ENCODE data around the gene FER.
"Not testable (repeated sequence)": the region's sequence is repeated elsewhere in the genome, so short reads cannot be mapped to it uniquely, and the experiment has no call there.

Gene FER

GRCh38 chr5:108898707-108899106, 151.0 kb downstream of the FER start:
- no peak overlapping the region for H3K4me3 ChIP-seq (ENCODE audit: low read depth, low read length)
- TF ChIP-seq CTCF (IDR thresholded peaks at IDR 0.05; ENCODE audit: low read depth, low read length) = no peak
- no peak for DNase-seq (ENCODE audit: low read depth, low spot score)
- in situ Hi-C loops (cut with HindIII; ENCODE audit: low sequenced_read_pairs) = no loop called here

DNA sequence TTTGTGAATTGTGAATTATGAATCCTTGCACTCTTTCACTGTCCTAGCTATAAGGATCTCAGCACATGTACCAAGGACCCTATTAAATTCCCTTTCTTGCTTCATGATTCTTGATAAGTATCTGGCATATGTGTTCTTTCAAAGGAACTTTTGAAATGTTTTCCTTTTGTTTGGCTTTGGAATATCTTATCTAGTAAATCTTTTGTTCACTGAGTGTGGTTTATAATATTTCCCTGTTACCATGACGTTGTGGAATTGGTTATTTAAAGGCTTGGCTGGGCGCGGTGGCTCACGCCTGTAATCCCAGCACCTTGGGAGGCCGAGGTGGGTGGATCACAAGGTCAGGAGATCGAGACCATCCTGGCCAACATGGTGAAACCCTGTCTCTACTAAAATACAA, 151.5 kb downstream of the FER start:
- H3K4me3 ChIP-seq (ENCODE audit: low read depth, low read length); in situ Hi-C loops (cut with HindIII; ENCODE audit: low sequenced_read_pairs): not testable (repeated sequence)
- peak; percentile 22 for DNase-seq (ENCODE audit: low read depth, low spot score)

- DNase-seq (ENCODE audit: low read depth, low spot score) = peak; percentile 19
- in situ Hi-C loops (cut with HindIII; ENCODE audit: low sequenced_read_pairs) = no loop called here
- no peak for TF ChIP-seq CTCF (IDR thresholded peaks at IDR 0.05; ENCODE audit: low read depth, low read length)
- no peak overlapping the region for H3K4me3 ChIP-seq (ENCODE audit: low read depth, low read length)
Measured at GRCh38 chr5:108900668-108901067, 153.0 kb downstream of the FER start.

DNA sequence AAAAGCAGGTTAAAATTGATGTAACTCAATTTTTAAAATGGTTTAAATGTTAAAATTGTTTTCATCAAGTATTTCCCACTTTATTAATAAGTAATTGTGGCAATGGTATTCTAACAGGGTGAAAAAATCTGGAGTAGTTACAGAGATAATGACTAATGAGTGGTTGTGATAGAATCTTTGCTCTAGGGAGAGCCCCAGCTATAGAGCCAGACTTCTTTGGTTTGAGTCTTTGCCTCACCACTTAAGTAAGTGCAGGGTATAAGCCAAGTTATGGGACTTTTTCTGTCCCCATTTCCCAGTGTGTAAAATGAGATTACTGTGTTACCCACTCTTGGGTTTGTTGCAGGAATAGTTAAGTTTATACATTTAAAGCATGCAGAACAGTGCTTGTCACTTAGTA, 158.1 kb downstream of the FER start:
- no peak for DNase-seq (ENCODE audit: low read depth, low spot score)
- TF ChIP-seq CTCF (IDR thresholded peaks at IDR 0.05; ENCODE audit: low read depth, low read length) = no peak
- no peak overlapping the region for H3K4me3 ChIP-seq (ENCODE audit: low read depth, low read length)
- in situ Hi-C loops (cut with HindIII; ENCODE audit: low sequenced_read_pairs) = no loop called here

- no peak for TF ChIP-seq CTCF (IDR thresholded peaks at IDR 0.05; ENCODE audit: low read depth, low read length)
- DNase-seq (ENCODE audit: low read depth, low spot score) = no peak
- in situ Hi-C loops (cut with HindIII; ENCODE audit: low sequenced_read_pairs) = no loop called here
Measured at GRCh38 chr5:108910627-108911026, 162.9 kb downstream of the FER start.

DNA sequence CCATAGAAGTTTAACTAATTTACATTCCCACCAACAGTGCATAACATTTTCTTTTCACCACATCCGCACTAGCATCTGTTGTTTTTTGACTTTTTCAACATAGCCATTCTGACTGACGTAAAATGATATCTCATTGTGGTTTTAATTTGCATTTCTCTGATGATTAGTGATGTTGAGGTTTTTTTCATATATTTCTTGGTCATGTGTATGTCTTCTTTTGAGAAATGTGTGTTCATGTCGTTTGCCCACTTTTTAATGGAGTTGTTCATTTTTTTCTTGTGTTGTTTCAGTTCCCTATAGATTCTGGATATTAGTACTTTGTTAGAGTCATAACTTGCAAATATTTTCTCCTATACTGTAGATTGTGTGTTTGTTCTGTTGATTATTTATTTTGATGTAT, 163.4 kb downstream of the FER start:
- DNase-seq (ENCODE audit: low read depth, low spot score) = no peak
- no peak overlapping the region for H3K4me3 ChIP-seq (ENCODE audit: low read depth, low read length)
- in situ Hi-C loops (cut with HindIII; ENCODE audit: low sequenced_read_pairs) = no loop called here
- TF ChIP-seq CTCF (IDR thresholded peaks at IDR 0.05; ENCODE audit: low read depth, low read length) = no peak

More at GRCh38 chr5:108910627-108911026, 162.9 kb downstream of the FER start:
- no peak overlapping the region for H3K4me3 ChIP-seq (ENCODE audit: low read depth, low read length)

- in situ Hi-C loops (cut with HindIII; ENCODE audit: low sequenced_read_pairs) = no loop called here
- no peak overlapping the region for H3K4me3 ChIP-seq (ENCODE audit: low read depth, low read length)
- DNase-seq (ENCODE audit: low read depth, low spot score) = no peak
- TF ChIP-seq CTCF (IDR thresholded peaks at IDR 0.05; ENCODE audit: low read depth, low read length) = no peak
Measured at GRCh38 chr5:108917596-108917995, 169.9 kb downstream of the FER start.

Data from astrocyte of the spinal cord (primary cell).